ENCODE results near the gene CDH15.
"Not testable (repeated sequence)": the region's sequence is repeated elsewhere in the genome, so short reads cannot be mapped to it uniquely, and the experiment has no call there.

The CDH15 gene

GRCh38 chr16:89157778-89158177, 13.8 kb upstream of the CDH15 start:
- no peak for DNase-seq

- no peak for DNase-seq
Observed at GRCh38 chr16:89159066-89159849, 12.3 kb upstream of the CDH15 start.

- DNase-seq = no peak
Observed at GRCh38 chr16:89159850-89160354, 11.6 kb upstream of the CDH15 start.

DNA sequence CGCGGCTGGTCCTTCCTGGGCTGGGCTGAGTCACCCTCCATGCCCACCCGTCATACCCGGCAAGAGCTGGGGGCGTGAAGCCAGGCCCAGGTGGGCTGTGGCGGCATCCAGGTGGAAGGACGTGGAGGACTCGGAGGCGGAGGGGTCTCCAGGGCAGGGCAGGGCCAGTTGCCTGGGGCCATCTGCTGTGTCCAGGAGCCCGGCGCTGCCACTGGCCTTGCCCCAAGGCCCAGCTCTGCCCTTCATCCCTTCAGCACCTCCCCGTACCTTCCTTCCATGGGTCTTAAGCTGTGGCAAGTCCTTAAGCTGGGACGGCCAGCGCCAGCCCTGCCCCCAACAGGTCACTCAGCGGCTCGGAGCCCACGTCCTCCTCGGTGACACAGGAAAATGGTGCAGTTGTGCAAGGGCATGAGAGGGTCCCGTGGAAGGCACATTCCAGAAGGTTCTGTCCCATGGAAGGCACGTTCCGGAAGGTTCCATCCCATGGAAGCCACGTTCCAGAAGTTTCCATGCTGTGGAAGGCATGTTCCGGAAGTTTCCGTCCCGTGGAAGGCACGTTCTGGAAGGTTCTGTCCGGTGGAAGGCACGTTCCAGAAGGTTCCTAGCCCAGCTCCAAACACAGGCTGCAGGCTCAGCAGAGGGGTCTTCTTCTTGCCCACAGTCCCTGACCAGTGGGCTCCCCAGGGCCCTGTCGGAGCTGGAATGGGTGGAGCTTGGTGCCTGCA, 10.4 kb upstream of the CDH15 start:
- DNase-seq = no peak

DNA sequence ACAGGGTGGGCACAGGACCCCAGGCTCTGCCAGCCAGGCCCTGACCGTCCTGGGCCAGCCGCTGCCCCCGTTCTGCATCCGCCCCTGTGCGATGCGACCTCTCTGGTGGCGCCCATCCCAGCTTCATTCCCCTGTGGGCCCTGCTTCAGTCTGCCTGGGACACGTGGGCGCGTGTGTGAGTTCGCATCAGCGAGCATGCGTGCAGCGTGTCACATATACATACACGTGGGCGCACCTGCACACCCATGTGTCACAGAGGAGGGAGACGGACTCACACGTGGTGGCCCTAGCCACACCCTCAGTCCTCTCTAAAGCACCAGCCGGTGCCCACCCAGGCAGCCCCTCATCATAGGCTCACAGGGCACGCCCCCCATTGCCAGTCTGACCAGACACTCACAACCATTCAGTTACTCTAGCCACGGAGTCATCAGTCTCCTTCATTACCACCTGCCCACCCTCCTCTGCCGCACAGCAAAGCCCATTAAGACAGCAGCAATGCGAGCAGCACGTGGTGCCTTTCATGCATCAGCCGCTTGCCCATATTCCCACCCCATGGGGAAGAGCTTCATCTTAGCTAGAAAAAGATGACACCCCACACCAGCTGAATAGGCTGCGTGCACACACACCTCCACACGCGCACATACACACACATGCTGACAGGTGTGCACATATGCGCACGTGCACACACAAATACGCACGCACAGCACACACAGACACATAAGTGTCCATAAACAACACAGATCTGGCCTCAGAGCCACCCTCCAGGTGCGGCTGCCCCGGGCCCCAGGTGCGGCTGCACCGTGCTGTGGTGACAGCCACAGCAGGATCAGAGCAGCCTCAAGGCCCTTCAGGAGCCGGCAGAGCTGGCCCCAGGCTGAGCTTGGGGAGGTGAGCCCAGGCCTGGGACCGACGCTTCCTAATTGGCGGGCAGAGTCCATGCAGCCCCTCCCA, 9.5 kb upstream of the CDH15 start:
- DNase-seq = no peak

DNA sequence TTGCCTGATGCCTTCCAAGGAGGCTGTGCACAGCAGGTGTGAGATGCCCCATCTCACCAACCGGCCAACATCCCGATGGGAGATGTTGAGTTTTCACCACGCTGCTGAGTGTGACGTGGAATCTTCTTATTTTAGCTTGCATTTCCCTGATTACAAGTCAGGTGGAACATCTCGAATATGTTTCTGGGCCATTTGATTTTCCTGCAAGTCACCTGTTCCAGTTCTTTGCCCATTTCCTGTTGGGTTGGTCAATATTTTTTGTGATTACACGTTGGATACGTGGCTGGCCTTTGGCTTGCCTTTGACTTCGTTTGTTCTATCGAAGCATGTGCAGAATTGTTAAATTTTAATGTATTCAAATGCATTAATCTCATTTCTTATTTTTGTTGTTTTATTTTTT, 8.3 kb upstream of the CDH15 start:
- DNase-seq = no peak

GRCh38 chr16:89164436-89164835, 7.1 kb upstream of the CDH15 start:
- DNase-seq = no peak

- no peak for DNase-seq
Observed at GRCh38 chr16:89164847-89165680, 6.5 kb upstream of the CDH15 start.

GRCh38 chr16:89165681-89165979, 5.9 kb upstream of the CDH15 start:
- not testable (repeated sequence) for DNase-seq

DNA sequence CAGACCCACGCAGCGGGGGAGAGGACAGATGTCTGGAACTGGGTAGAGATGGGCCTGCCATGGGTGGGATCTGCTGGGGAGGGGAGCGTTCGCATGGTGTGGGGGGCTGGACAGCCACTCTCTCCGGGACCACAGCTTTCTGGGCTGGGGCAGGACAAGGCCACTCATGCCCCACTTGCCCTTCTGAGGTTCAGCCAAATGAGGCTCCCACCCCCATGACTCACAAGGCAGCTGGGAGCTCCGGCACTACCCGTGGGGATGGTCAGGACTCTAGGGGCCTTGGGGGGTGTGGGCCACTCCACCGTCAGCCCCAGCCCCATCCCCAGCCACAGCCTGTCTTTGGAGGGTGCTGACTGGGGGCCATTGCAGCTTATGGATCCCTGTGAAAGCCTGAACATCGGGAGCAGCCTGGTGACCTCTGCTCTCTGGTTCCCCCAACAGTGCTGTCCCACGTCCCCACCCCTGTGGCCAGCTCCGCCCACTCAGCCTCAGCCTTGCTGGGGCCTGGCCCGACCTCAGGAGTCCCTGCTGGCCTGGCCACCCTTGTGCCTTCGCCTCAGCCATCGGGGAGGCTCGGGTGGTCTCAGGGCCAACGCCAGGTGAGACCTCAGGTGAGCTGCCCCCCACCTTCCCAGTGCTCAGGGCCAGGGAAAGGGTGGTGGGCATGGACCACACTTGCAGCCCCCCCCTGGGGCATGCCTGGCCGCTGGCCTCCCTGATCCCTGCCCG, 4.7 kb upstream of the CDH15 start:
- DNase-seq = no peak

DNA sequence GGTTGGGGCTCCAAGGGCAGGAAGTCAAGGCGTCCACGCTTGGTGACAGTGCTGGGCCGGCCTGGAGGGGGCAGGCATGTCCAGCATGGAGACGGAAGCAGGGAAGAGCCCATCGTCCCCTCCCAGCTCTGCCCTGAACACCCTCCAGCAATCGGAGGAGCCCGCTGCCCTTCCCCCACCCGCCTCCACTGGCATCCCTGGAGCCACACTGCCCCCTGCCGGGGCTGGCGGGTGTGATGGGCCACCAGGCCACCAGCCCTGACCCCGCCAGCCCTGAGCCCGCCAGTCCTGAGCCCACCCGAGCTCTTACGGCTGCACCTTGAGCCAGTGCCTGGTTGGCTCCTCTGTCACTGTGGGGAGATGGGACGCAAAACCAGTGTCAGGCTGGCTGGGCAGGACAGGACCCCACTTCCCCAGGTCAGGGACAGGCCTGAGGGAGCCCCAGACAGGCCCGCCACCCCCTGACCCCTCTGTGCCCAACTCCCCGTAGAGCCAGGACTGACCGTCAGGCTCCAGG, 4.1 kb upstream of the CDH15 start:
- DNase-seq = peak; percentile 82

DNA sequence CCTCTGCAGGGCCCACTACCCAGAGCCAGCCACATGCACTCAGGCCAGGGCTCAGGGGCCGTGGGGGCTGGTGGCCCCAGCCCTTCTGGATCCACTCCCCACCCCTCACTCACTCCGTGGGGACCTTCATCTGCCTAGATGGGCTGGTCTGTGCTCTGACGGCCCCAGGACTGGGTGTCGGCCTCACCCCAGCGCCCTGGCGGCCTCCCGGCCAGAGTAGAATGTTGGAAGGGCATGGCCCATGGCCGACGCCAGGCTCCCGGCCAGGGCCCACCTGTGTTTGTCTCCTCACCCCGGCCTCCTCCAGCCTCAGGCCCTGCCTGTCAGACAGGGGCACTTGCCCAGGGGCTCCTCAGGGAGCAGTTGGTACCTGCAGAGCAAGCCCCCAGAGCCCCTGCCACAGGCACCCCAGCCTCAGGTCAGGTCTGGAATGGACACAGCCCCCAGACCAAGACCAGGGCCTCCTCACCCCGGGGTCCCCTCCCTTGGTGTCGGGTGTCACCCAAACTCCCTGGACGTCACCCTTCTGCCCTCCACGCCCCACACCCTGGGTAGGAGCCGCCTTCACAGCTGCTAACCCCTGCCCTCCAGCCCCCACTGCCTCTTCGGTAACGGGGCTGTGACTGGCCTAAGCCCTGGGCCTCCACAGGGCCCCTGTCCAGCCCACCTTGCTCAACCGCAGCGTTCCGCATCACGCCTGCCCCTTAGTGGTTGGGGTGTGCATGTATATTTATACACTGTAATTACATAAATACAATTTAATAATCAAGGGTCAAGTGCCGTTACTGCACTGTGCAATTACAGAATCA, 3.0 kb upstream of the CDH15 start:
- no peak for DNase-seq

DNA sequence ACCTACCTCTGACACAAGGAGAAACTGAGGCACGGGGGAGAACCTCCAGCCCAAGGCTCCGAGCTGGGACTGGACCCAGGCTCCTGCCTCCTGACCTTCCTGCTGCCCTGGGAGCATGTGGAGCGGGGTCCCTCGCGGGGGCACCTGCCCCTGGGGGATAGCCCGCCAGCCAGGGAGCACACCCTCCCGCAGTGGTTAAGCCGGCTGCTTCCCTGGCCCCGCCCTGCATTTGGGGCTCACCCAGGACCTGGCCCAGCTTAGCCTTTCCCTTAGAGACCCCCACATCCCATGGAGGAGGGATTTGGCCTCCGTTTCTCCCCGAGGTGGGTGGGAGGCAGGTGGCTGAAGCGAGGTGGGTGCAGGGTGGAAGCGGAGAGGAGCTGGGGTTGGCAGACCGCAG, 1.8 kb upstream of the CDH15 start:
- DNase-seq = no peak

GRCh38 chr16:89170346-89171215, 967 bp upstream of the CDH15 start:
- DNase-seq = peak; percentile 16

GRCh38 chr16:89172171-89172527, 601 bp downstream of the CDH15 start:
- DNase-seq = no peak

DNA sequence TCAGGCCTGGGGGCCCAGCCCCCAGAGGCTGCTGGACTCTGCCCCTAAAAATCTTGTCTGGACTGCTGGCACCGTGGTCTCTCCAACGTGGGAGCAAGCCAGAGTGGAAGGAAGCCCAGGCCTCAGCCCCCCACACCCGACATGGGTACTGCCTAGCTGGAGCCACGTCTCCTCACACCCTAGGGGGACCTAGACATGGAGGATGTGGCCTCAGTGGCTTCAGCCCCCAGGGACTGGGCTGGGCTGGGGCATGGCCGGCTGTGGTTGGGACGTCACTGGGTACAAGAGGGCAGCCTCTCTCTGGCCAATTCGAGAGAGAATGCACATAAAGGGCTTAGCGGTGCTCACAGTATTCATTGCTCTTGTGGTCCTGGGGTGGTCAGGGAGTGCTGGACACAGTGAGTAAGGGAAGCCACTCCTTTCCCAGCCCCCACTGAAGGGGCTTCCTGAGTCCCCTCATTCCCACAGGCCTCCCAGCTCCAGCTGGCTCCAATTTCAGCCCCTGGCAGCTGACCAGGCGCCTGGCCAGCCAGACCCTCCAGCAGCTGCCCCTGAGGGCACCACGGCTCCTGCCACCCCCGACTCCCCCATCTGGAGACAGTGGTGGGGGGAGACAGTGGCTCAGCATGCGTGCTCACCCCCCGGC, 1.1 kb downstream of the CDH15 start:
- DNase-seq = no peak

GRCh38 chr16:89173174-89173921, 1.8 kb downstream of the CDH15 start:
- no peak for DNase-seq
